ENCODE results near the gene C3. TPM values are rescaled to one million over a fixed set of nuclear protein-coding genes. Genes with fewer than 3 reads are reported as not detected.

Gene C3
- total RNA-seq (ENCODE audit: unreplicated experiment), result not detected
- long read RNA-seq, result 0 reads

- no peak for DNase-seq (ENCODE audit: low spot score)
- H3K36me3 Mint-ChIP-seq (ENCODE audit: low read depth, unreplicated experiment), result peaks cover 14% of the 10 kb centered on the region
- H3K4me3 Mint-ChIP-seq (ENCODE audit: unreplicated experiment), result peak within 1 kb of the TSS; percentile 17
- H3K27me3 Mint-ChIP-seq (ENCODE audit: unreplicated experiment), result peaks cover 17% of the 10 kb centered on the region
- peaks cover 18% of the 10 kb centered on the region for H3K4me1 Mint-ChIP-seq (ENCODE audit: unreplicated experiment)
- TF ChIP-seq CTCF (IDR thresholded peaks at IDR 0.05; ENCODE audit: unreplicated experiment), result no peak
- no peak within 1 kb of the TSS for H3K27ac Mint-ChIP-seq (ENCODE audit: unreplicated experiment)
- peaks cover 16% of the 10 kb centered on the region for H3K9me3 Mint-ChIP-seq (ENCODE audit: unreplicated experiment)
These were observed at the start of gene C3 for GRCh38 chr19:6720369-6721137. Gene C3, minus strand, starts transcription at chr19:6720650. Its CDS starts 61 bp downstream, at chr19:6720589.

- TF ChIP-seq CTCF (IDR thresholded peaks at IDR 0.05; ENCODE audit: unreplicated experiment), result peak; percentile 31
- H3K36me3 Mint-ChIP-seq (ENCODE audit: low read depth, unreplicated experiment), result peaks cover 5% of the 10 kb centered on the region
- H3K27me3 Mint-ChIP-seq (ENCODE audit: unreplicated experiment), result peaks cover 16% of the 10 kb centered on the region
- no peak overlapping the region for H3K4me3 Mint-ChIP-seq (ENCODE audit: unreplicated experiment)
- peaks cover 14% of the 10 kb centered on the region for H3K4me1 Mint-ChIP-seq (ENCODE audit: unreplicated experiment)
- no peak for DNase-seq (ENCODE audit: low spot score)
- H3K9me3 Mint-ChIP-seq (ENCODE audit: unreplicated experiment), result peaks cover 5% of the 10 kb centered on the region
- no peak overlapping the region for H3K27ac Mint-ChIP-seq (ENCODE audit: unreplicated experiment)
These were observed 48.7 kb upstream of the C3 start for GRCh38 chr19:6769006-6769619.

GRCh38 chr19:6768236-6768785, 47.9 kb upstream of the C3 start:
- Mint-ChIP-seq H3K9me3 (ENCODE audit: unreplicated experiment) (peaks cover 5% of the 10 kb centered on the region), H3K27me3 (ENCODE audit: unreplicated experiment) (peaks cover 16% of the 10 kb centered on the region), H3K27ac (ENCODE audit: unreplicated experiment) (no peak overlapping the region), H3K4me3 (ENCODE audit: unreplicated experiment) (peak overlapping the region; percentile 56), H3K4me1 (ENCODE audit: unreplicated experiment) (peaks cover 14% of the 10 kb centered on the region), H3K36me3 (ENCODE audit: low read depth, unreplicated experiment) (peaks cover 5% of the 10 kb centered on the region)
- no peak for TF ChIP-seq CTCF (IDR thresholded peaks at IDR 0.05; ENCODE audit: unreplicated experiment)
- DNase-seq (ENCODE audit: low spot score), result no peak

GRCh38 chr19:6767357-6768235, 47.1 kb upstream of the C3 start, which contains the start of gene SH2D3A:
Gene SH2D3A, minus strand, starts transcription at chr19:6767435. Its CDS starts 3,687 bp downstream, at chr19:6763748.
- H3K4me3 Mint-ChIP-seq (ENCODE audit: unreplicated experiment), result peak within 1 kb of the TSS; percentile 79
- DNase-seq (ENCODE audit: low spot score), result peak; percentile 60
- TF ChIP-seq CTCF (IDR thresholded peaks at IDR 0.05; ENCODE audit: unreplicated experiment), result no peak
- H3K27ac Mint-ChIP-seq (ENCODE audit: unreplicated experiment), result peak within 1 kb of the TSS; percentile 64
- peaks cover 5% of the 10 kb centered on the region for H3K9me3 Mint-ChIP-seq (ENCODE audit: unreplicated experiment)
- H3K4me1 Mint-ChIP-seq (ENCODE audit: unreplicated experiment), result peaks cover 14% of the 10 kb centered on the region
- H3K27me3 Mint-ChIP-seq (ENCODE audit: unreplicated experiment), result peaks cover 16% of the 10 kb centered on the region
- H3K36me3 Mint-ChIP-seq (ENCODE audit: low read depth, unreplicated experiment), result peaks cover 5% of the 10 kb centered on the region

All from endothelial cell (in vitro differentiated cells).